DMS 273 (cell line): Measurements from ENCODE around the gene RBBP8NL.

Source experiments
- DNase-seq: peaks from one replicate; lab custom pipeline; 2025; ENCODE audit not compliant: unreplicated experiment; lab: John Stamatoyannopoulos, UW

The RBBP8NL gene

GRCh38 chr20:62363920-62364851, 63.2 kb downstream of the RBBP8NL start:
- no peak for DNase-seq

GRCh38 chr20:62362991-62363919, 64.1 kb downstream of the RBBP8NL start:
- peak; percentile 89 for DNase-seq

GRCh38 chr20:62362590-62362940, 64.8 kb downstream of the RBBP8NL start:
- no peak for DNase-seq

- DNase-seq = no peak
Measured at GRCh38 chr20:62361799-62362589, 65.3 kb downstream of the RBBP8NL start.

- peak; percentile 59 for DNase-seq
Measured at GRCh38 chr20:62360854-62361798, 66.2 kb downstream of the RBBP8NL start.
